Left kidney (tissue), 2 donors: Measurements from ENCODE around the gene HOXA13. TPM values are rescaled to one million over a fixed set of nuclear protein-coding genes. Genes with fewer than 3 reads are reported as not detected.
A peak's percentile ranks its signal among the peaks of the same experiment; 100 is the strongest.

ENCODE experiments used
- DNase-seq: peaks from one replicate; pipeline ENCODE4 v3.0.0-alpha.2; 2013
- polyA plus RNA-seq: library from polyadenylated mRNA; unstranded; fragments of 120-200 nt; gene quantifications from one replicate; pipeline ENCODE4 v1.2.1, GENCODE V29; 2013; ENCODE audit not compliant: insufficient read length

The HOXA13 gene
- polyA plus RNA-seq, 1 donor = not detected

GRCh38 chr7:27181795-27182275, 18.1 kb downstream of the HOXA13 start:
- no peak for DNase-seq

- DNase-seq = no peak
Observed at GRCh38 chr7:27180431-27181420, 19.2 kb downstream of the HOXA13 start.

GRCh38 chr7:27179503-27180430, 20.1 kb downstream of the HOXA13 start:
- DNase-seq = peak; percentile 91

- no peak for DNase-seq
Observed at GRCh38 chr7:27179030-27179429, 20.9 kb downstream of the HOXA13 start.

- DNase-seq = no peak
Observed at GRCh38 chr7:27178366-27178765, 21.5 kb downstream of the HOXA13 start.

- DNase-seq = no peak
Observed at GRCh38 chr7:27177795-27178320, 22.0 kb downstream of the HOXA13 start.

GRCh38 chr7:27176962-27177794, 22.7 kb downstream of the HOXA13 start:
- DNase-seq = no peak

GRCh38 chr7:27176524-27176845, 23.4 kb downstream of the HOXA13 start:
- no peak for DNase-seq

GRCh38 chr7:27175626-27176523, 24.0 kb downstream of the HOXA13 start:
- DNase-seq = no peak

GRCh38 chr7:27174874-27175625, 24.8 kb downstream of the HOXA13 start:
- no peak for DNase-seq

- DNase-seq = peak; percentile 84
Observed at GRCh38 chr7:27173956-27174873, 25.7 kb downstream of the HOXA13 start, which contains the start of gene HOXA10. HOXA10 (minus strand) TSS chr7:27174320; CDS start chr7:27174306, 14 bp downstream.

- DNase-seq = no peak
Observed at GRCh38 chr7:27173511-27173955, 26.4 kb downstream of the HOXA13 start.

- DNase-seq = peak; percentile 83
Observed at GRCh38 chr7:27172823-27173510, 26.9 kb downstream of the HOXA13 start.

GRCh38 chr7:27172315-27172774, 27.5 kb downstream of the HOXA13 start:
- no peak for DNase-seq

- DNase-seq = no peak
Observed at GRCh38 chr7:27171637-27172314, 28.1 kb downstream of the HOXA13 start.

GRCh38 chr7:27171325-27171636, 28.6 kb downstream of the HOXA13 start:
- DNase-seq = no peak
